Measurements from ENCODE around the gene GNG10. TPM values are rescaled to one million over a fixed set of nuclear protein-coding genes. Genes with fewer than 3 reads are reported as not detected.
"Not testable (repeated sequence)": the region's sequence is repeated elsewhere in the genome, so short reads cannot be mapped to it uniquely, and the experiment has no call there.

The GNG10 gene
- total RNA-seq = 100 to 1,000 TPM in 3 of 4 donors, 10 to 100 TPM in 1; 98.4 to 120 (median 104) TPM

DNA sequence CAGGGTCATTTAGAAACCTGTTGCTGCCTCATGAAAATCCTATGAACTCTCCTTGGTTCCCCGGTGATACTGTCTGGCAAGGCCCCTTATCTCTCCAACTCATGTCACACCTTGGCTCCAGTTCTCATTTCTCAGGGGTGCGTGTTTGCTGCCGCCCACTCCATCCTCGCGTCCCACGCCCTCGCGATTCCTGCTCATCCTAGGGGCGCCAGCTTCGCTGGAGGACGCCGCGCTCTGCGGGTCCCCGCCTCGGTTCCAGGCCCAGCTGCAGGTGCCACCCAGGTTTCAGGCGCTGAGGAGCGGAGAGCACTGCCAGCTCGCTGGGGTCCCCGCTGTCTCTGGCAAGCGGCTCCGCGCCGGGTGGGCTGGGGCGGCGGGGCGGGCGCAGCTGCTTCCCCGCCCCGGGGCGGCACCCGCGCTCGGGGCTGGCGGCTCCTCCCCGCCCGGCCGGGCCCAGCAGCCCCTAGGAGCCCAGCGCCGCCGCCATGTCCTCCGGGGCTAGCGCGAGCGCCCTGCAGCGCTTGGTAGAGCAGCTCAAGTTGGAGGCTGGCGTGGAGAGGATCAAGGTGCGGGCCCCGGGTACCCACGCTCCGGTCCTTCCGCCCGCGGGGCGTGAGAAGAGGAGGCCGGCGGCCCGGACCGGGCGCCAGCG is at the start of gene GNG10:
GNG10 (plus strand) TSS at position 456 of the 652 bp plus-strand sequence; CDS start at position 486, 30 bp downstream.
- TF ChIP-seq CTCF (IDR thresholded peaks at IDR 0.05) = no peak

DNA sequence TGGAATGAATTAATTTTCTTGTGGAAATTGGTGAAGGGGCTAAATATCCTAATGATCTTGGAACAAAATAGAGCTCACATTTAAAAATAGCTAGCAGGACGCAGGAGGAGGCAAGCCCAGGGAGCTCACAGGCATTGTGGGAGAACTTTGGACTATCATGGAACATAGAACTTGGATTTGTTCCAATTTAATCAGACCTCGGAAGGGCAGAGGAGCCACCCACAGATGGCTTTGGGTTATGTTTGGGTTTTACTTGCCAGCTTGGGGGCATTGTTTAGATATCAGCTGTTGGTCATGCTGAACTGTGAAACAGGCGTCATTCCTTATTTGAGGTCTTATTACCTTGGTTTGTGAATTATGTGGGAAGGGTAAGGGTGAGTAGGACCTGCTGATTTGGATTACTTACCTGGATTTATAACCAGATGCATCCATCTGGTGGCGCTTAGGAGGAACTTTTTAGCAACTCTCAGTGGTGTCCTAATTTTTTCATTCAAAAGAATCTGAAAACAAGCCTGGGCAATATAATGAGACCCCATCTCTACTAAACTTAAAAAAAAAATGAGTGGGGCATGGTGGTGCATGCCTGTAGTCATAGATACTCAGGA is 47.9 kb upstream of the GNG10 start:
- TF ChIP-seq CTCF (IDR thresholded peaks at IDR 0.05) = no peak
- no peak for ATAC-seq (ENCODE audit: low FRiP score)
- no peak for DNase-seq (ENCODE audit: low spot score)

More for the DNA sequence above, at the start of gene GNG10:
- DNase-seq (ENCODE audit: low spot score) (peak; percentile 23), ATAC-seq (ENCODE audit: low FRiP score) (peak; percentile 87)

- ATAC-seq (ENCODE audit: low FRiP score) (no peak), DNase-seq (ENCODE audit: low spot score) (no peak)
- no peak for TF ChIP-seq CTCF (IDR thresholded peaks at IDR 0.05)
Measured at GRCh38 chr9:111615928-111616327, 45.5 kb upstream of the GNG10 start.

GRCh38 chr9:111617349-111617748 is 44.1 kb upstream of the GNG10 start:
- DNase-seq (ENCODE audit: low spot score); ATAC-seq (ENCODE audit: low FRiP score): not testable (repeated sequence)

DNA sequence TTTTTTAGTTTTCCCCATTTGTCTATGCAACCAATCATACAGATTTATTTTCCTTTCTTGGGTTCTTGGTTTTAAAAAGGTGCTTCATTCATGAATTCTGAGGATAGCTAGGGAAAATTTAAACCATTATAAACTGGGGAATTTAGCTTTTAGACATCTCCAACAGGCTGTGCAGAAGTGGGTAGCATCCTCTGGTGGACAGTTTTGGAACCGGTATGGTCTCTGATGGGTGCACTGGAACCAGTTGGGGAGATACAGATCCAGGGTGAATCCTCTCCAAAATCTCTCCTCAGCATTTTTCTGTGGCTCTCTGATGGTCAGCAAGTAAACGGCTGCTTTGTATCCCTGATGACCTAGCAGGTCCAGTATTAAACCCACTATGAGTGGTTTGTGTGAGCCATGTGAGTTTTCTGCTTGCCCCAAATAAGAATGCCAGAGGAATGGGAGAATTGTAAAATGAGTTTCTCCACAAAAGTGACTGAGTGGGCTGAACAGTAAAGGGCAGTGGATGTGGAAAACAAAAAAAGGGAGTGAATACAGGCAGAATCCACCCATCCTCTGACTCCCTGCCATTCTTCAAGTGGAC is 39.4 kb upstream of the GNG10 start:
- ATAC-seq (ENCODE audit: low FRiP score) (peak; percentile 75), DNase-seq (ENCODE audit: low spot score) (no peak)
- peak in 1 of 3 donors; percentile 96 for TF ChIP-seq CTCF (IDR thresholded peaks at IDR 0.05)

GRCh38 chr9:111622626-111623025 is 38.8 kb upstream of the GNG10 start:
- peak; percentile 67 for DNase-seq (ENCODE audit: low spot score)
- TF ChIP-seq CTCF (IDR thresholded peaks at IDR 0.05) = no peak
- ATAC-seq (ENCODE audit: low FRiP score) = peak; percentile 57

- no peak for TF ChIP-seq CTCF (IDR thresholded peaks at IDR 0.05)
Measured at GRCh38 chr9:111627260-111627963, 34.0 kb upstream of the GNG10 start.

More at GRCh38 chr9:111627260-111627963, 34.0 kb upstream of the GNG10 start:
- no peak for DNase-seq (ENCODE audit: low spot score)
- no peak for ATAC-seq (ENCODE audit: low FRiP score)

All from omental fat pad (tissue), 4 donors.